DOHH2 (cell line): ENCODE measurements around the gene TGFBR3.

Experiments used
- EZH2phosphoT487 ChIP-seq: fragments of 200-600 bp; sonication (generic); IDR thresholded peaks from 2 replicates; pipeline ENCODE4 v1.6.1; 2017; ENCODE audit warnings: borderline replicate concordance, mild to moderate bottlenecking, antibody characterized with exemption, low read length, moderate library complexity, mixed read lengths
- TF ChIP-seq, protein P1 (sequence below): fragments of 200-600 bp; sonication (generic); IDR thresholded peaks from one replicate; pipeline ENCODE4 v1.5.1; 2014; ENCODE audit warnings: antibody characterized with exemption, mild to moderate bottlenecking, low read depth, low read length; ENCODE audit not compliant: poor library complexity, severe bottlenecking

DNA sequence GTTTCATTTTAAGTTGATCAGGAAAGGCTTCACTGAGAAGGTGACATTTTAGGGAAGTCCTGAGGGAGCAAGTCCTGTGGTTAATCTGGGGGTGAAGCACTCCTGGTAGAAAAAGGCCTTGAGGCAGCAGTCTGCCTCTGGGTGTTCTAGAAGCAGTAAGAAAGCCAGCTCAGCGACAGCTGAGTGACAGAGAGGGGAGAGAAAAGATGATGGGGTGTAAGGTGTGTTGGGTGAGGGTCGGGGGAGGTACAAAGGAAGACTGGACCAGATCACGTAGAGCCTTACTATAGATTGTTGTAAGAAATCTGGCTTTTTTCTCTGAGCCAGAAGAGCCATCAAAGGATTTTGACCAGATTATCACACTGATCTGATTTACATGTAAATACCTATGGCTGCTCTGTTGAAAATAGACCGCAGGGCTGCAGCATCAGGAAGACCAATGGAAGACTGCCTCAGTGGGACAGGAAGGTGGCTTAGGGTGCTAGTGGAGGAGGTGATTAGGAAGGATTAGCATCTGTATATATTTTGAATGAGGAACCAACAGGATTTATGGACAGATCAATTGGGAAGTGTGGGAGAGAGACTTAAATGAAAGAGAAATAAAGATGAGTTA is 254.1 kb downstream of the TGFBR3 start:
- no peak for TF ChIP-seq EZH2phosphoT487
- TF ChIP-seq, protein P1, sequence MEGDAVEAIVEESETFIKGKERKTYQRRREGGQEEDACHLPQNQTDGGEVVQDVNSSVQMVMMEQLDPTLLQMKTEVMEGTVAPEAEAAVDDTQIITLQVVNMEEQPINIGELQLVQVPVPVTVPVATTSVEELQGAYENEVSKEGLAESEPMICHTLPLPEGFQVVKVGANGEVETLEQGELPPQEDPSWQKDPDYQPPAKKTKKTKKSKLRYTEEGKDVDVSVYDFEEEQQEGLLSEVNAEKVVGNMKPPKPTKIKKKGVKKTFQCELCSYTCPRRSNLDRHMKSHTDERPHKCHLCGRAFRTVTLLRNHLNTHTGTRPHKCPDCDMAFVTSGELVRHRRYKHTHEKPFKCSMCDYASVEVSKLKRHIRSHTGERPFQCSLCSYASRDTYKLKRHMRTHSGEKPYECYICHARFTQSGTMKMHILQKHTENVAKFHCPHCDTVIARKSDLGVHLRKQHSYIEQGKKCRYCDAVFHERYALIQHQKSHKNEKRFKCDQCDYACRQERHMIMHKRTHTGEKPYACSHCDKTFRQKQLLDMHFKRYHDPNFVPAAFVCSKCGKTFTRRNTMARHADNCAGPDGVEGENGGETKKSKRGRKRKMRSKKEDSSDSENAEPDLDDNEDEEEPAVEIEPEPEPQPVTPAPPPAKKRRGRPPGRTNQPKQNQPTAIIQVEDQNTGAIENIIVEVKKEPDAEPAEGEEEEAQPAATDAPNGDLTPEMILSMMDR = no peak
